ENCODE measurements around the gene USP30.

GRCh38 chr12:109027767-109028166, 24.6 kb upstream of the USP30 start:
- TF ChIP-seq, protein P1, sequence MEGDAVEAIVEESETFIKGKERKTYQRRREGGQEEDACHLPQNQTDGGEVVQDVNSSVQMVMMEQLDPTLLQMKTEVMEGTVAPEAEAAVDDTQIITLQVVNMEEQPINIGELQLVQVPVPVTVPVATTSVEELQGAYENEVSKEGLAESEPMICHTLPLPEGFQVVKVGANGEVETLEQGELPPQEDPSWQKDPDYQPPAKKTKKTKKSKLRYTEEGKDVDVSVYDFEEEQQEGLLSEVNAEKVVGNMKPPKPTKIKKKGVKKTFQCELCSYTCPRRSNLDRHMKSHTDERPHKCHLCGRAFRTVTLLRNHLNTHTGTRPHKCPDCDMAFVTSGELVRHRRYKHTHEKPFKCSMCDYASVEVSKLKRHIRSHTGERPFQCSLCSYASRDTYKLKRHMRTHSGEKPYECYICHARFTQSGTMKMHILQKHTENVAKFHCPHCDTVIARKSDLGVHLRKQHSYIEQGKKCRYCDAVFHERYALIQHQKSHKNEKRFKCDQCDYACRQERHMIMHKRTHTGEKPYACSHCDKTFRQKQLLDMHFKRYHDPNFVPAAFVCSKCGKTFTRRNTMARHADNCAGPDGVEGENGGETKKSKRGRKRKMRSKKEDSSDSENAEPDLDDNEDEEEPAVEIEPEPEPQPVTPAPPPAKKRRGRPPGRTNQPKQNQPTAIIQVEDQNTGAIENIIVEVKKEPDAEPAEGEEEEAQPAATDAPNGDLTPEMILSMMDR (IDR thresholded peaks at IDR 0.05), result no peak
- no peak for TF ChIP-seq POLR2A (IDR thresholded peaks at IDR 0.05)

All from testis (tissue), 2 donors.